GM12864 (cell line): ENCODE data around the gene HK3.

ENCODE experiments used
- DNase-seq: peaks from one replicate; pipeline ENCODE4 v3.0.0-alpha.2; 2011; ENCODE audit warnings: low read depth
- H3K4me3 ChIP-seq: 2 replicates; pipeline ENCODE4 v1.5.1; 2011; ENCODE audit warnings: mild to moderate bottlenecking, low read depth, low read length, control low read depth
- TF ChIP-seq, protein P1 (sequence below): IDR thresholded peaks from 2 replicates; pipeline ENCODE4 v1.5.1; 2011; ENCODE audit warnings: low read depth, mild to moderate bottlenecking, moderate library complexity, low read length, control low read depth, inconsistent platforms; ENCODE audit errors: missing control alignments

The HK3 gene

DNA sequence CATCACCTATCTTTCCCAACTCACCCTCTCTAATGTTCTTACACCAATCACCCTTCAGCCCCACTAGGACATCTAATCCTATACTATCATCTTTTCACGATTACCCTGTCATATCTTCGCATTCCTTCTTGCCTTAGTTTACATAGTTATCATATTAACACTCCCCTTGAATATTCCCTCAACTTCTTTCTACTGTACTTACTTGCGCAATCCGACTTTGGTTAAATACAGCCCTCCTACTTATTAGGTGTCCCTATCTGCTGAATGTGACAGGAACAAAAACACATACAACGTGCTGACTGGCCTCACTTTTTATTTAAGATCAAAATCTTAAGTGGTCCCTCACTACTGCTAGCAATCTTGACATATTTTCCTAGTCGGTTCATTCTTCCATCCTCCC is 19.5 kb upstream of the HK3 start:
- TF ChIP-seq, protein P1, sequence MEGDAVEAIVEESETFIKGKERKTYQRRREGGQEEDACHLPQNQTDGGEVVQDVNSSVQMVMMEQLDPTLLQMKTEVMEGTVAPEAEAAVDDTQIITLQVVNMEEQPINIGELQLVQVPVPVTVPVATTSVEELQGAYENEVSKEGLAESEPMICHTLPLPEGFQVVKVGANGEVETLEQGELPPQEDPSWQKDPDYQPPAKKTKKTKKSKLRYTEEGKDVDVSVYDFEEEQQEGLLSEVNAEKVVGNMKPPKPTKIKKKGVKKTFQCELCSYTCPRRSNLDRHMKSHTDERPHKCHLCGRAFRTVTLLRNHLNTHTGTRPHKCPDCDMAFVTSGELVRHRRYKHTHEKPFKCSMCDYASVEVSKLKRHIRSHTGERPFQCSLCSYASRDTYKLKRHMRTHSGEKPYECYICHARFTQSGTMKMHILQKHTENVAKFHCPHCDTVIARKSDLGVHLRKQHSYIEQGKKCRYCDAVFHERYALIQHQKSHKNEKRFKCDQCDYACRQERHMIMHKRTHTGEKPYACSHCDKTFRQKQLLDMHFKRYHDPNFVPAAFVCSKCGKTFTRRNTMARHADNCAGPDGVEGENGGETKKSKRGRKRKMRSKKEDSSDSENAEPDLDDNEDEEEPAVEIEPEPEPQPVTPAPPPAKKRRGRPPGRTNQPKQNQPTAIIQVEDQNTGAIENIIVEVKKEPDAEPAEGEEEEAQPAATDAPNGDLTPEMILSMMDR, result no peak
- DNase-seq, result no peak
- H3K4me3 ChIP-seq, result no peak overlapping the region

DNA sequence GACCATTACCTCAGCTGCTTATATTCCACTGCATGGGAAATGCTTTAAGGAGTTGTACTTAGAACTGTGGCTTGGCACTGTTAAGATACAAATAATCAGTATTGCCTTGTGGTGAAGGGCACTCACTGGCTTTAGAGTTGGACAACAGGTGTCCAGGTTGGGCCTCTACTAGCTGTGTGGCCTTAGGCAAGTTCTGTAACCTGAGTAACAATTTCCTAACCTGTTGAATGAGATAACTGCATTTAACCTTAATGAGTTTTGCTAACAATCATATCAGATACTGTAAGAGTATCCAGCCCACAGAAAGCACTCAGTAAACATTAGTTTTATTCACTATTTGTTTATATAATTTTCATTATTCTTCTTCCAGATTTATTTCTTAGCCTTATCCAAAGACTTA is 17.2 kb upstream of the HK3 start:
- no peak for DNase-seq
- no peak overlapping the region for H3K4me3 ChIP-seq
- TF ChIP-seq, protein P1, result no peak

DNA sequence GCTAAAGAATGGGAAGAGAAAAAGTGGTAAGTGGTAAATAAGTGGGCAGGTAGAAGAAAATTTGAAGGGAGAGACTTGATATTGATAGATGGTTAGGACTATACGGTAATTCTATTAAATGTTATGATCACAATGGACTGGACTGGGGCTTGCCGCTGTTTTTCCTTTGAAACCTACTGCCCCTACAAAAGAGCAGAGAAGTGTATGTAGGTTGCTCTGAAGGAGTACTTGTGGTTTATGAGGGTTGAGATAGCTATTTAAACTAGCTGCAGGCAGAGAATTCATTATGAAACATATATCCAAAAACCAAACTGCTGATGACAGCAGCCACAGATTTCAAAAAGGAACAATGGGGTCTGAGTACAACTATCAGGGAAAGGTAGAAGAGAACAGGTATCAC is 16.8 kb upstream of the HK3 start:
- TF ChIP-seq, protein P1, result no peak
- DNase-seq, result no peak
- no peak overlapping the region for H3K4me3 ChIP-seq

DNA sequence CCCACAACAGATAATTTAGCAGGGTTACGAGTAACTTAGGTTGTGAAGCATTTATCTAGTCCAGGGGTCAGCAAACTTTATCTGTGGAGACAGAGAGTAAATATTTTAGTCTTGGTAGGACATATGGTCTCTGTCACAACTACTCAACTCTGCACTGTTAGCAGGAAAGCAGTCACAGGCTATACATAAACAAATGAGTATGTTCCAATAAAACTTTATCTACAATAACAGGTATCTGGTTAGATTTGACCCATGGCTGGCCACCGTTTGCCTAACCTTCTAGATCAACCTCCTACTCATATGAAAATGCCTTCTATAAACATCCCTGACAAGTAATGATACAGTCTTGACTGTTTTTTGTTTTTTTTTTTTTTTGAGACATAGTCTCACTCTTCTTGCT is 13.0 kb upstream of the HK3 start:
- no peak for DNase-seq

DNA sequence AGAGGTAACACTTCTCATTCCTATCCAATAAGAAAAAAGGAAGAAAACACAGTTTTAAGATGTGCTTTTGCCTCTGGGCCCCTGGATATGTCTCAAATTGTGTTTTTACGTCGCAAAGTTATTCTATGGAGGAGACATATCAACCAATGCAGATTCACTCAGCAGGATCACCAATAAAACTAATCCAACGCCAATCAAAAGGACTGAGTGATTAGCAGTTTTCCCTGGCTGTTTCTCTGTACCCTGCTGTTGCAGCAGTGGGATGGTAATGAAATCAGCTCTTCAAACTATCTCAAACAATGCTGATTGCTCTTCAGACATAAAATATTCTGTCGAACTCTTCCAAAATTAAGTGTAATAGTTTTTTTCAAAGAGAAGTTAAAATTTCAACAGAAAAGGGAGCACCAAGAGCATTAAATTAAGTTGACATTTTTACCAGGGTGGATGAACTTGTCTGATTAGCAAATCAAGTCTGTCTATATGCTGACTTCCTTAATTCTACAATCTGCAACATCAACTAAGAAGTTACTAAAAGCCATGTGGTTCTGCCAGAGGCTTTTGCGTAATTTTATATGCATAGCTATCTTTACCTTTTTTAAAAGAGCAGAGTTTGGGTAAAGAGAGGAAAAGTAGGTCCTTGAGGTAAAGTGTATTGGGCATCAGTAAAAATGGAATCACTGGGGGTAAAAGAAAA is 9.7 kb upstream of the HK3 start:
- TF ChIP-seq, protein P1, result no peak
- no peak overlapping the region for H3K4me3 ChIP-seq
- no peak for DNase-seq

More for the DNA sequence above, 13.0 kb upstream of the HK3 start:
- no peak overlapping the region for H3K4me3 ChIP-seq
- TF ChIP-seq, protein P1, result no peak

DNA sequence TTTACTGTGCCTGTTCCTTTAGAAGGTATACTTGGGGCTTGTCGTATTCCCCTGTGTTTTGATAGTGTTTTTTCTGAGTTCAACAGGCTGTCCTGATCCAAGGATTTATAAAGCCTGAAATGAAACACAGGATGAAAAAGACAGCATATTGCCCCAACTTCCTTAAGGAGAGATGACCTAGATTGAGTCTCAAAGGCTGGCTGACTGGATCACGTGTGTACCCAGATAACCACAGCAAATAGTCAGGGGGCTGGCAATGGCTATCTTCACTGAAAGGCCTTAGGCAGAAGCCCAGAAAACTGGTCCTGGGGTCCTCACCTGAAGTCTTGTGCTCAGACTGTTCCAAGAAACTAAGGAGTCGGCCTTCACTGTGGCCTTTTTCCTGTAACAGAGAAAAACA is 7.7 kb upstream of the HK3 start:
- DNase-seq, result no peak
- TF ChIP-seq, protein P1, result no peak
- H3K4me3 ChIP-seq, result no peak overlapping the region

DNA sequence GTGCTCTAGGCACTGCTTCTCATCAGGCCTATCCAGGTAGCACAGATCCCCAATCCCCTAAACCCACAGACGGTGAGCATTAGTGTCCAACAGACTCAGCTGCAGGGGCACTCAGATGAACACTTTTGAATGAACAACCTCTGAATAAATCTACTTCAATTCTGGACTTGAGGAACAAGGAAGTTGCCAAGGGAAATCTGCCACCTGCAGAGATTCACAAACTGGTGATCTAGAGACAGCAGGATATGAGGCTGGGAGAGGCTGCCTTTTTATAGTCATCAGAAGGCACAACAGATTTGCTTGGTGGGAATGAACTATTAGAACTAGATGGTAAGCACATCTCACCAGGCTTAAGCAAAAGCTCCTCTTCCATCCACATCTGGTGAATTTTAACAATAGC is 7.0 kb upstream of the HK3 start:
- no peak for DNase-seq
- no peak overlapping the region for H3K4me3 ChIP-seq
- TF ChIP-seq, protein P1, result no peak
